Ectodermal cell (in vitro differentiated cells): ENCODE results near the gene KATNIP.

ENCODE experiments used
- H3K27ac ChIP-seq: 2 replicates; pipeline ENCODE4 v1.7.0; 2013; ENCODE audit warnings: mild to moderate bottlenecking, low read depth, low read length; ENCODE audit not compliant: insufficient read depth, poor library complexity, severe bottlenecking
- H3K27me3 ChIP-seq: 2 replicates; pipeline ENCODE4 v1.7.0; 2013; ENCODE audit warnings: mild to moderate bottlenecking, low read length; ENCODE audit not compliant: insufficient read depth, control insufficient read depth, poor library complexity, severe bottlenecking
- H3K36me3 ChIP-seq: one replicate; pipeline ENCODE4 v1.7.0; 2013; ENCODE audit warnings: low read length; ENCODE audit not compliant: control insufficient read depth, insufficient read depth
- H3K4me1 ChIP-seq: one replicate; pipeline ENCODE4 v1.7.0; 2013; ENCODE audit warnings: low read length; ENCODE audit not compliant: control insufficient read depth, insufficient read depth
- H3K4me3 ChIP-seq: 2 replicates; pipeline ENCODE4 v1.7.0; 2013; ENCODE audit warnings: low read depth, low read length, control low read depth; ENCODE audit not compliant: insufficient read depth
- H3K9me3 ChIP-seq: 2 replicates; pipeline ENCODE4 v1.7.0; 2013; ENCODE audit warnings: mild to moderate bottlenecking, low read length, moderate library complexity; ENCODE audit not compliant: control insufficient read depth
- WGBS, 2 experiments: methylation state at CpG; one replicate each; pipeline ENCODE4 v1.1.7; 2013; ENCODE audit warnings: missing lambda C conversion rate in 2 of 2; 5-methylcytosine and 5-hydroxymethylcytosine counted together

Gene KATNIP

DNA sequence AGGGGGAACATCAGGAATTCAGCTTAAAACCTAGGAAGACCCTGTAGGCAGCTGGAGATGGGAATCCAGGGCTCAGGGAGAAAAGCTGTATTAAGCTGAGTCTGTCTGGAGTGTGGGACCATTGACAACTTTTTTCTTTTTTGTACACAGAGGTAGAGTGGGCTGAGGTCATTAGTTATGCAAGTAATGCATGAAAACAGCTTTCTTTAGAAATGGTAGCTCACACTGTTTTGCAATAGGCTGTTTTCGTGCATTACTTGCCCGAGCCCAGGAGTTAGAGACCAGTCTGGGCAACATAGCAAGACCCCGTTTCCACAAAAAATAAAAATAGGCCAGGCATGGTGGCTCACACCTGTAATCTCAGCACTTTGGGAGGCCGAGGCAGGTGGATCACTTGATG lies 46.5 kb downstream of the KATNIP start:
- WGBS, 2 experiments = 91 to 93% methylated on average over 4 of the region's 4 CpGs
- no peak overlapping the region for H3K4me3 ChIP-seq
- H3K36me3 ChIP-seq = no peaks in the 10 kb centered on the region
- peaks cover 13% of the 10 kb centered on the region for H3K4me1 ChIP-seq
- no peak overlapping the region for H3K27ac ChIP-seq
- H3K9me3 ChIP-seq = no peaks in the 10 kb centered on the region
- no peaks in the 10 kb centered on the region for H3K27me3 ChIP-seq

- Histone ChIP-seq H3K4me1 (peaks cover 13% of the 10 kb centered on the region), H3K27ac (no peak overlapping the region), H3K4me3 (no peak overlapping the region), H3K27me3 (no peaks in the 10 kb centered on the region), H3K36me3 (no peaks in the 10 kb centered on the region), H3K9me3 (no peaks in the 10 kb centered on the region)
- 93 to 94% methylated on average over 3 of the region's 3 CpGs for WGBS, 2 experiments
These were observed 47.4 kb downstream of the KATNIP start for GRCh38 chr16:27597361-27597760.

DNA sequence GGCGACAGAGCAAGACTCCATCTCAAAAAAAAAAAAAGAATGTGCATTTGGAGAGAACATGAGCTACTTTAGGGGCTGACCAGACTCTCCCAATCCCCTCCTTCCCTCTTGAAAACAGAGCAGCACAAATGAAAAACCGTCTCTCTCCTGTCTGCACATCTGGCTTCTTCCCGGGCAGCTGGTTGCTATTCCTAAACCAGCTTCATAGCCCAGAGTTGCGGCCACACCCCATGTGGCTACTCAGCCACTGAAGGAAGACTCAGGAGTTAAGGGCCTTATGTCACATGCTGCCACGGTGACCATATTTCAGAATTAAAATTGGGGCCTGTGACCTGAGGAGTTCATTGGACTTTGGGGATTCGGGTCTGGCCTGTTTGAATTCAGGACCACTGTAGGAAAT lies 48.3 kb downstream of the KATNIP start:
- peaks cover 13% of the 10 kb centered on the region for H3K4me1 ChIP-seq
- no peak overlapping the region for H3K27ac ChIP-seq
- no peaks in the 10 kb centered on the region for H3K36me3 ChIP-seq
- no peaks in the 10 kb centered on the region for H3K27me3 ChIP-seq
- no peaks in the 10 kb centered on the region for H3K9me3 ChIP-seq
- no peak overlapping the region for H3K4me3 ChIP-seq
- 89 to 92% methylated on average over 6 of the region's 6 CpGs for WGBS, 2 experiments

DNA sequence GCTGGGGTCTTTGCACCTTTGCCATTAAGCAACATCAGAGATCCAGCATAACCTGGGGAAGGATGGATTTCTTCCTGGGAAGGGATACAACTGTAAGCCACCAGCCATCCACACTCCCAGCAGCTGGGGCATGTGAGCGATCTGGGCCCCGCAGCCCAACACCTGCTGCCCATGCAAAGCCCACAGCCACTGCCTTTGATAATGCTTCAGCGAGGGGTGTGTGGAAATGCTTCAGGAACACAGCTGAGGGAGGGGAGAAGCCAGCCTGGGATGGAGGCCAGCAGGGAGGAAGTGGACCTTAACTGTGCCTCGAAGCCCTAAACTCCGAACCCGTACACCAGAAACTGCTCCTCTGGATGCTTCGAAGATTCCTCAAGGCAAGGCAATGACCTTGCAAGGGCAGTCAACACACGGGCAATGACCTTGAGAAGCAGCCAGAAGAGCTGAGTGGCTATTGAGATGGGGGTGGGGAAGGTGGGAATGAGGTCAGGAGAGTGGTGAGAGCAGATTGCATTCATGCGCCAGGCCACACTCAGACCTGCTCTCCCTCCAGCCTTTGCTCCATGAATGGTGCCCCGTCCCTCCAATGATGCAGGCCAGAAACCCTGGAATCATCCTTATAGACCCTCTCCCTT lies 49.1 kb downstream of the KATNIP start:
- Histone ChIP-seq H3K27me3 (no peaks in the 10 kb centered on the region), H3K9me3 (no peaks in the 10 kb centered on the region), H3K4me1 (peaks cover 13% of the 10 kb centered on the region), H3K4me3 (no peak overlapping the region), H3K36me3 (no peaks in the 10 kb centered on the region), H3K27ac (no peak overlapping the region)
- 95 to 98% methylated on average over 9 of the region's 10 CpGs for WGBS, 2 experiments

DNA sequence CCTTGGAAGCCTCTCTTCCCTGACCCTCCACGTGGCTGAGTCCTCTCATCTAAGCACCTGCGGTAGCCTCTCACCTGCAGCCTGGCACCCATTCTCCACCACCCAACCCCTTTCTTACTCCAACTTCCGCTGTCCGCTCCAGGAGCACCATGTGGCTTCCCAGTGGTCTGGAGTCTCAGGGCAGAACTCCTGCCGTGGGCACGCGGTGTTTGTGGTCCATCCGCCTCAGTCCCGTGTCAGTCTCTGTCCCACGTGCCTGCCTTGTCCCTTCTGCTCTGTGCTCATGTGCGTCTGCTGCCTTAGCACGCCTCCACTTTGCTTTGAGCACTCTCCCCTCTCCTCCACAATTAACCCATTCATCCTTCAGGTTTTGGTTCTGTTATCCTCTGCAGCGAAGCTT lies 49.7 kb downstream of the KATNIP start:
- Histone ChIP-seq H3K27me3 (no peaks in the 10 kb centered on the region), H3K4me1 (peaks cover 13% of the 10 kb centered on the region), H3K9me3 (no peaks in the 10 kb centered on the region), H3K36me3 (no peaks in the 10 kb centered on the region), H3K4me3 (no peak overlapping the region), H3K27ac (peak overlapping the region; percentile 8)
- 81 to 84% methylated on average over 13 of the region's 13 CpGs for WGBS, 2 experiments
